Measurements from ENCODE around the gene GSDMA. TPM values are rescaled to one million over a fixed set of nuclear protein-coding genes. Genes with fewer than 3 reads are reported as not detected.

Gene GSDMA
- polyA plus RNA-seq, 3 donors, result 0.32 to 4.0 (median 2.2) TPM

DNA sequence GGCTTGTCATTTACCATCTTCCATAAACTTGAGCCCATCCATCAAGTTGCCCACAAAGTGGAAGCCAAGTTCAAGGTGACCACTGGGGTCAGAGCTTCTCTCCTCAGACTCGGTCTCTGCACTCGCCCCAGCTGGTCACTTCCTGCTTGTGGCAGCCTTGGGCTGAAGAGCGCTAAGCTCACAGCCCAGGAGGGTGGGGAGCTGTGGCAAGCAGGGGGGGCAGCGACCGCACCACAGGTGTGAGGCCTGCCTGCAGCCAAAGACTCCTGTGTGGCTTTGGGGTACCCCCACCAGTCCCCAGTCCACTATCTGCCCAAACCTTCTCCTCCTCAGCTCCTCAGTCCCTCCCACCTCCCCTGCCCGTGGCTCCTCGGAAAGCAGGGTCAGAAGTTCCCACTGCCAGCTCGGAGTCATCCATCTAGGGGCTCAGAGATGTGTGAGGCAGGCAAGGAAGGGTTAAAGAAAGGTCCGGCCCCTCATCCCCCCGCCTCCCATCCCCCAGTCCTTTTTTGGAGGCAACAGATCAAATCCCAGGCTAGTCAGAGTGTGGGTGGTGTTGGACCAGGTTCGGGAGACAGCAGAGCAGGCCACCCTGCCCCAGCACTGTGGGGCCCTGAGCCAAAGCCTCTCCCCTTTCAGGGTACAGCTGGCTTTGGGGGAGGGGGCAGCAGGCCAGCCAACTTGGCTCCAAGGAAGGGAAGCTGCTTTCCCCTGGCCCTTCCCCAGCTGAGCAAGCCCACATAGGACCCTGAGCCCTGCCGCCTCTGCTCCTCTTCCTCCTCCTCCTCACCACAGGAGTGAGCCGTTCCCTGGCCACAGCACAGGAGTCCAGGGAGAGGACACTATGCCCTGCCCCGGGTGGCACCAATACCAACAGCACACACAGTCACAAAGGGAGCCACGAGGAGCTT, 55.7 kb downstream of the GSDMA start:
- no peak for DNase-seq (ENCODE audit: low read depth in 3 of 3, low spot score in 2 of 3)

DNA sequence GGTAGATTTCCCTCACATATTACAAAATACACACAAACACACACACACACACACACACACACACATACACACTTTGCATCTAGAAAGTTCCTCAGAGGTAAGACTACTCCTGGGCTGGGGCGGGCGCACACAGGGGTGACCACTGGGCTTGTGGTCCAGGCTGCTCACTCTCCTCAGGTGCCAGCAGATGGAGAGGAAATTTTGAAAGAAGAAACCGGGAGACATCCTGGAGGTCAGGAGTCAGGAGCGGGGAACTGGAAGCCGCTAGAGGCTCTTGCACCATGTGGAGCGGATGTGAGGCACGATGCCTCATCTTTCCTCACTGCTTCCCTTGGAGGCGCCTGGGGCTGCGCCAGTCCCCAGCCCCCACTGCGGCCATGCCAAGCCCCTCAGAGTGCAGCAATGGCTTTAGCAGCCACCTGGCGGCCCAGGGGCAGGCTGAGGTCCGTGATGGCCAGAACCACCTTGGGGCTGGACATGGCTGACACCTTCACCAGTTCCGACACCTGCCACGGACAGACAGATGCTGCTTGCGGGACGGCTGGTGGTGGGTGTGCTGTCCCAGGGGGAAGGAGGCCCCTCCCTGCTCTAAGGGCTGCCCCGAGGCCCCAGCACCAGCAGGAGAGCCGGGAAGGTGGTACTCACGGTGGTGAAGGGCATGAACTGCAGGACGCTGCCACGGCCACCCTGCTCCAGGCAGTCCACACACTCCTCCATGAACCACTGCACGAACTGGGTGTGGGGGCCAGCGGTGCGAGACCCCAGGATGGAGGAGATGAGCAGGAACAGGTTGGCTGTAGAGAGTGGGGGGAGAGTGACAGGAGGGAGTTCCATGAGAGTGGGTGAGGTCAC, 56.6 kb downstream of the GSDMA start:
- no peak for DNase-seq (ENCODE audit: low read depth in 3 of 3, low spot score in 2 of 3)

- DNase-seq (ENCODE audit: low read depth in 3 of 3, low spot score in 2 of 3), result no peak
Measured at GRCh38 chr17:40020146-40020545, 57.3 kb downstream of the GSDMA start.

DNA sequence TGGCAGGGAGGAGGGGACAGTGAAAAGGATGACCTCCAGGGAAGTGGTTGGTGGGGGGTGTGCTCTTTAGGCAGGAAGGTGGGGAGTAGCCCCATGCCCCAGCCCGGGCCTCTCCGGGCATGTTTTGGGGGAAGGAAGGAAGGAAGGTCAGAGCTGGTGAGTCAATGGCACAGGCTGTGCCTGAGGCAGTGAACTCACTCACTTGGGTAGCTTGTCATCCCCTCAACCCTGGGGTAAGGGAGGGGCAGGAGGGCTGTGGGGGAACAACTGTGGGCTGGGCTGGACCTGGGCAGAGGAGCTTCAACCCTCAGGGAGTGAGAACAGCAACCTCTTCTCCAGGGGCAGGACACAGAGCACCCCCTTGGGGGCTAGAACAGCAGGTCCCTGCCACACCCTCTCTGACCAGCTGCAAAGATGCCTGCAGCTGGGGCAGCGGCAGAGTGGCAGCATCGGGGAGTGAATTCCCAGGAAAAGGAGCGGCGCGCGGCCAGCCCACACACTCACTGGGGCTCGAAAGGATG, 58.7 kb downstream of the GSDMA start:
- no peak for DNase-seq (ENCODE audit: low read depth in 3 of 3, low spot score in 2 of 3)

- no peak for DNase-seq (ENCODE audit: low read depth in 3 of 3, low spot score in 2 of 3)
Measured at GRCh38 chr17:40022497-40022896, 59.7 kb downstream of the GSDMA start.

DNA sequence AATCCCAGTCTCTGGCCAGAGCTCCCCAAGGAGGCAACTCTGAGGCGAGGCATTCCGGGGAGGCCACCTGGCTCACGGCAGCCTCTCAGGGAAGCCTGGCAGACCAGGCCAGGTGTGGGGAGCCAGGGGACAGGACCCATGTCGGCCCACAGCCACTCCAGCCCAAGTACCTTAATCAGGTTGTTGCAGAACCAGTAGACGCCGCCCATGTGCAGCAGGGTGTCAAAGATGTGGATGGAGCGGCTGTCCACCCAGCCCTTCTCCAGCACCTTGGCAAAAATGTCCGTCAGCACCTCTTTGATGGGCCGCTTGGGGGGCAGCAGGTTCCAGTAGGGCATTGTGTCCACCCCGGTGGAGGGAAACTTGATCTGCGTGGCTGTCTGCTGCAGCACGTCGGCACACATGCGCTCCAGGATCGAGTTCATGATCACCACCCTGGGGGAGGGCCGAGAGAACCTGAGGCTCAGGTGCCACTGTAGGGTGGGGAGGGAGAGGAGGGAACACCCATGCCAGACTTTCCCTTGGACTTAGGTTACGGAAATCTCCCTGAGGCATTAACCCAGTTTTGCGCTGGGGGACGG, 60.2 kb downstream of the GSDMA start:
- DNase-seq (ENCODE audit: low read depth in 3 of 3, low spot score in 2 of 3), result no peak

DNA sequence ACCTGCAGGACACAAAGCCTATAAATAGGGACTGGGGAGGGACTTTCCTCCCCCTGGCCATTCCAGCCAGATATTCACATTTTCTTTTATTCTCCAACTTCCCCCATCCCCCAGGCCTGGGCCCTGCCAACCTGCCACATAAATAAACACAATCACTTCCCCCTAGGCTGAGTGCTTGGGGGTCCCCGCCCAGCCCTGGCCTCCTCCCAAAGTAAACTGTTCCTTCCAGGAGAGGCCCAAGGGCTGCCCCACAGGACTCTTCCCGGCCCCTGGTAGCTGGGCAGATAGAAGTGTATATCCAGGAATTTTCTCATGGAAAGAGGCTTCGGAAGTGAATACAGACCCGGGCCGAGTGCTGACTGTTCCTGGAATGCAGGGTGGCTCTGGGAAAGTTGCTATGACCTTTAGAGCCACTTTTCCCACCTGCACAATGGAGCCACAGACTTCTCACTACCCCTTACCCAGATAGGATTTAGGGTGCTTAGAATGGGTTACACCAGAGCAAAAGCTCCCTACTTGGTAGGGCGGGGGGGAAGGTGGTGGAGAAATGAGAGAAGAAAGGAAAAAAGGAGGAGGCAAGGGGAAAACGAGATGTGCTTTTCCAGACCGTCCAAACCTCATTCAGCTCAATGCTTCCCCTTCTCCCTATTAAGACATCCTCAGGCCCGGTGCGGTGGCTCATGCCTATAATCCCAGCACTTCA, 60.9 kb downstream of the GSDMA start:
- no peak for DNase-seq (ENCODE audit: low read depth in 3 of 3, low spot score in 2 of 3)

DNA sequence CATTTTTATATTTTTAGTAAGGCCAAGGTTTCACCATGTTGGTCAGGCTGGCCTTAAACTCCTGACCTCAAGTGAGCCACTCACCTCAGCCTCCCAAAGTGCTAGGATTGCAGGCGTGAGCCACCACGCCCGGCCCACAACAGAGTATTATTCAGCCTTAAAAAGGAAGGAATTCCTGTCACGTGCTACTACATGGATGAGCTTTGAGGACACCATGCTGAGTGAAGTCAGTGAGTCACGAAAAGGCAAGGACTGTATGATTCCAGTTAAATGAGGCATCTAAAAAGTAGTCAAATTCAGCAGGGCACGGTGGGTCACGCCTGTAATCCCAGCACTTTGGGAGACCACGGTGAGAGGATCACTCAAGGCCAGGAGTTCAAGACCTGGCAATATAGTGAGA, 62.1 kb downstream of the GSDMA start:
- DNase-seq (ENCODE audit: low read depth in 3 of 3, low spot score in 2 of 3), result no peak

DNA sequence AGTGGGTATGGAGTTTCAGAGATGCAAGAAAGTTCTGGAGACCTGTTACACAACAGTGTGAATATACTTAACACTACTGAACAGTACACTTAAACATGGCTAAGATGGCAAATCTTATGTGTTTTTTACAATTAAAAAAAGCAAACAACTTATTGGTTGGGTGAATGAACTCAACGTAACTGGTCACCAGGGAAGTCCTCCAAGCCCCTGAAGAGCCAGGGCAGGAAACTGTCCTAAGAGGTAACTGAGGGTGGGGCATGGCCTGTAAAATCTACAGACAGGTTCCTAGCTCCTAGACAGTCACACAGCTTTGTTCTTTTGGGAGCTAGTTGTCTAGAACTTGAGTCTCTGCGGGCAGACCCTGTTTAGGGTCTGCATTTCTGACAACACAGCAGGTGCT, 62.8 kb downstream of the GSDMA start:
- DNase-seq (ENCODE audit: low read depth in 3 of 3, low spot score in 2 of 3), result no peak

GRCh38 chr17:40025991-40026815, 63.4 kb downstream of the GSDMA start:
- DNase-seq (ENCODE audit: low read depth in 3 of 3, low spot score in 2 of 3), result no peak

GRCh38 chr17:40026816-40027613, 64.2 kb downstream of the GSDMA start:
- DNase-seq (ENCODE audit: low read depth in 3 of 3, low spot score in 2 of 3), result peak; percentile 43 to 65 (median 51)

Other genes starting within 250 kb of the GSDMA start
- 10 to 100 TPM; 31.7 to 37.5 (median 36.1) TPM for gene MIEN1, start 232.5 kb upstream of the GSDMA start, polyA plus RNA-seq (ENCODE audit: insufficient read length in 3 of 3)
- gene GRB7, start 225.1 kb upstream of the GSDMA start, polyA plus RNA-seq (ENCODE audit: insufficient read length in 3 of 3), result 10 to 100 TPM; 29.0 to 31.9 (median 30.6) TPM
- gene IKZF3, start 98.7 kb upstream of the GSDMA start, polyA plus RNA-seq (ENCODE audit: insufficient read length in 3 of 3), result under 1 TPM; 0.18 to 0.27 (median 0.21) TPM
- gene ZPBP2, start 94.8 kb upstream of the GSDMA start, polyA plus RNA-seq (ENCODE audit: insufficient read length in 3 of 3), result not detected
- 1 to 10 TPM; 8.2 to 9.2 (median 9.2) TPM for gene GSDMB, start 44.4 kb upstream of the GSDMA start, polyA plus RNA-seq (ENCODE audit: insufficient read length in 3 of 3)
- gene ORMDL3, start 35.4 kb upstream of the GSDMA start, polyA plus RNA-seq (ENCODE audit: insufficient read length in 3 of 3), result 100 to 1,000 TPM in 2 of 3 donors, 10 to 100 TPM in 1; 82.2 to 108 (median 108) TPM
- gene LRRC3C, start 35.3 kb upstream of the GSDMA start, polyA plus RNA-seq (ENCODE audit: insufficient read length in 3 of 3), result not detected
- gene PSMD3, start 17.8 kb downstream of the GSDMA start, polyA plus RNA-seq (ENCODE audit: insufficient read length in 3 of 3), result 100 to 1,000 TPM; 109 to 119 (median 109) TPM
- not detected for gene CSF3, start 52.4 kb downstream of the GSDMA start, polyA plus RNA-seq (ENCODE audit: insufficient read length in 3 of 3)
- 10 to 100 TPM; 79.6 to 96.7 (median 84.5) TPM for gene MED24, start 91.4 kb downstream of the GSDMA start, polyA plus RNA-seq (ENCODE audit: insufficient read length in 3 of 3)
- gene THRA, start 100.0 kb downstream of the GSDMA start, polyA plus RNA-seq (ENCODE audit: insufficient read length in 3 of 3), result 10 to 100 TPM; 50.5 to 54.3 (median 50.7) TPM
- 1 to 10 TPM; 2.8 to 4.2 (median 4.1) TPM for gene NR1D1, start 137.6 kb downstream of the GSDMA start, polyA plus RNA-seq (ENCODE audit: insufficient read length in 3 of 3)
- 100 to 1,000 TPM; 154 to 184 (median 157) TPM for gene MSL1, start 159.0 kb downstream of the GSDMA start, polyA plus RNA-seq (ENCODE audit: insufficient read length in 3 of 3)
- gene CASC3, start 177.5 kb downstream of the GSDMA start, polyA plus RNA-seq (ENCODE audit: insufficient read length in 3 of 3), result 10 to 100 TPM; 95.8 to 98.8 (median 96.1) TPM
- 1 to 10 TPM; 5.4 to 6.6 (median 5.8) TPM for gene RAPGEFL1, start 214.5 kb downstream of the GSDMA start, polyA plus RNA-seq (ENCODE audit: insufficient read length in 3 of 3)